GM19395 (cell line): ENCODE data around the gene NCKIPSD.

Experiments used
- ATAC-seq: cut with Tn5 transposase; IDR thresholded peaks from one replicate; pipeline ENCODE4 v1.9.1; 2021; ENCODE audit warnings: mild to moderate bottlenecking, moderate library complexity; ENCODE audit not compliant: unreplicated experiment

NCKIPSD gene

GRCh38 chr3:48651771-48652170 is 33.9 kb downstream of the NCKIPSD start:
- no peak for ATAC-seq

- ATAC-seq, result no peak
Observed at GRCh38 chr3:48650723-48651122, 35.0 kb downstream of the NCKIPSD start.

GRCh38 chr3:48648188-48648850 is 37.4 kb downstream of the NCKIPSD start:
- no peak for ATAC-seq

GRCh38 chr3:48647714-48648113 is 38.0 kb downstream of the NCKIPSD start:
- ATAC-seq, result no peak

GRCh38 chr3:48644898-48645760 is 40.6 kb downstream of the NCKIPSD start:
- ATAC-seq, result no peak

GRCh38 chr3:48642605-48643004 is 43.1 kb downstream of the NCKIPSD start:
- no peak for ATAC-seq

GRCh38 chr3:48641396-48641795 is 44.3 kb downstream of the NCKIPSD start:
- ATAC-seq, result no peak

- ATAC-seq, result no peak
Observed at GRCh38 chr3:48639944-48640606, 45.6 kb downstream of the NCKIPSD start.

GRCh38 chr3:48637305-48637704 is 48.4 kb downstream of the NCKIPSD start:
- ATAC-seq, result no peak

GRCh38 chr3:48636149-48636655 is 49.5 kb downstream of the NCKIPSD start:
- ATAC-seq, result no peak

- ATAC-seq, result peak; percentile 92
Observed at GRCh38 chr3:48635222-48636021, 50.3 kb downstream of the NCKIPSD start, which contains the start of gene SLC26A6. Gene SLC26A6, minus strand, starts transcription at chr3:48635461. Its CDS starts 68 bp downstream, at chr3:48635393.

GRCh38 chr3:48634661-48635221 is 51.0 kb downstream of the NCKIPSD start:
- peak; percentile 29 for ATAC-seq

- ATAC-seq, result no peak
Observed at GRCh38 chr3:48633743-48634142, 52.0 kb downstream of the NCKIPSD start.

- ATAC-seq, result no peak
Observed at GRCh38 chr3:48633256-48633655, 52.5 kb downstream of the NCKIPSD start.

- no peak for ATAC-seq
Observed at GRCh38 chr3:48631516-48632448, 53.9 kb downstream of the NCKIPSD start.

GRCh38 chr3:48630833-48631232 is 54.9 kb downstream of the NCKIPSD start:
- no peak for ATAC-seq

- ATAC-seq, result no peak
Observed at GRCh38 chr3:48630407-48630806, 55.3 kb downstream of the NCKIPSD start.

- no peak for ATAC-seq
Observed at GRCh38 chr3:48629894-48630293, 55.8 kb downstream of the NCKIPSD start.
